SK-N-SH treated with all-trans-retinoic acid at 6 μM for 48 hours (cell line): ENCODE results near the gene ATP2B1.

Experiments
- ATAC-seq: fragments of 200-7000 bp; cut with Tn5 transposase; 3 replicates; pipeline ENCODE4 v1.9.1; 2020; ENCODE audit warnings: mild to moderate bottlenecking, moderate library complexity
- ARNTL ChIP-seq: fragments of 450-650 bp; formaldehyde crosslinking; IDR thresholded peaks from 2 replicates; pipeline ENCODE4 v1.5.0; 2020; ENCODE audit warnings: low read depth, mild to moderate bottlenecking, moderate library complexity, borderline replicate concordance
- BACH2 ChIP-seq: fragments of 250-450 bp; sonication (Bioruptor Pico); IDR thresholded peaks from 2 replicates; pipeline ENCODE4 v1.9.0; 2021; ENCODE audit warnings: mild to moderate bottlenecking, borderline replicate concordance
- CSDC2 ChIP-seq: fragments of 250-450 bp; sonication (Bioruptor Pico); IDR thresholded peaks from 2 replicates; pipeline ENCODE4 v1.5.0; 2020; ENCODE audit warnings: mild to moderate bottlenecking, moderate library complexity
- ESRRG ChIP-seq: fragments of 250-450 bp; sonication (Bioruptor Pico); IDR thresholded peaks from 2 replicates; pipeline ENCODE4 v1.6.1; 2021; ENCODE audit warnings: mild to moderate bottlenecking
- GLIS3 ChIP-seq: fragments of 250-450 bp; sonication (Bioruptor Pico); IDR thresholded peaks from 2 replicates; pipeline ENCODE4 v1.5.0; 2020; ENCODE audit warnings: mild to moderate bottlenecking, moderate library complexity
- ISL1 ChIP-seq: fragments of 250-450 bp; sonication (Bioruptor Pico); IDR thresholded peaks from 2 replicates; pipeline ENCODE4 v2.1.2; 2022; ENCODE audit warnings: mild to moderate bottlenecking, moderate library complexity
- OSR1 ChIP-seq: fragments of 250-450 bp; sonication (Bioruptor Pico); IDR thresholded peaks from 2 replicates; pipeline ENCODE4 v1.8.0; 2022; ENCODE audit warnings: moderate library complexity, mild to moderate bottlenecking, inconsistent platforms
- PPARA ChIP-seq: fragments of 250-450 bp; sonication (Bioruptor Pico); IDR thresholded peaks from 2 replicates; pipeline ENCODE4 v1.5.0; 2020; ENCODE audit warnings: mild to moderate bottlenecking, borderline replicate concordance
- TCF4 ChIP-seq: fragments of 250-450 bp; sonication (Bioruptor Pico); IDR thresholded peaks from 2 replicates; pipeline ENCODE4 v1.8.0; 2021; ENCODE audit warnings: mild to moderate bottlenecking, moderate library complexity, borderline replicate concordance
- ZFP3 ChIP-seq: fragments of 250-450 bp; sonication (Bioruptor Pico); IDR thresholded peaks from 2 replicates; pipeline ENCODE4 v1.5.0; 2020; ENCODE audit warnings: mild to moderate bottlenecking, moderate library complexity
- ZFP30 ChIP-seq: fragments of 450-650 bp; formaldehyde crosslinking; IDR thresholded peaks from 2 replicates; pipeline ENCODE4 v1.5.0; 2022; ENCODE audit warnings: mild to moderate bottlenecking, moderate library complexity
- ZNF565 ChIP-seq: fragments of 450-650 bp; formaldehyde crosslinking; conservative IDR thresholded peaks from 2 replicates; pipeline ENCODE4 v1.5.0; 2020; ENCODE audit warnings: low read depth, mild to moderate bottlenecking, moderate library complexity
- ZNF70 ChIP-seq: fragments of 450-650 bp; formaldehyde crosslinking; IDR thresholded peaks from 2 replicates; pipeline ENCODE4 v1.5.0; 2020; ENCODE audit warnings: mild to moderate bottlenecking, moderate library complexity
- ZNF8 ChIP-seq: fragments of 450-650 bp; formaldehyde crosslinking; IDR thresholded peaks from 2 replicates; pipeline ENCODE4 v1.5.0; 2020; ENCODE audit warnings: mild to moderate bottlenecking, moderate library complexity
- TF ChIP-seq, protein P1 (sequence below): fragments of 250-450 bp; sonication (Bioruptor Pico); IDR thresholded peaks from 2 replicates; pipeline ENCODE4 v1.5.0; 2020; ENCODE audit warnings: mild to moderate bottlenecking, moderate library complexity
- TF ChIP-seq, protein P2 (sequence below): fragments of 250-450 bp; sonication (Bioruptor Pico); IDR thresholded peaks from 2 replicates; pipeline ENCODE4 v1.8.0; 2020; ENCODE audit warnings: mild to moderate bottlenecking, moderate library complexity, borderline replicate concordance
- TF ChIP-seq, protein P3 (sequence below): fragments of 250-450 bp; sonication (Bioruptor Pico); IDR thresholded peaks from 2 replicates; pipeline ENCODE4 v1.5.1; 2021; ENCODE audit warnings: mild to moderate bottlenecking, moderate library complexity
- TF ChIP-seq, protein P4 (sequence below): fragments of 250-450 bp; sonication (Bioruptor Pico); IDR thresholded peaks from 2 replicates; pipeline ENCODE4 v1.5.1; 2020; ENCODE audit warnings: low read depth, mild to moderate bottlenecking, moderate library complexity
- TF ChIP-seq, protein P5 (sequence below): fragments of 250-450 bp; sonication (Bioruptor Pico); IDR thresholded peaks from 2 replicates; pipeline ENCODE4 v1.8.0; 2021; ENCODE audit warnings: low read depth, mild to moderate bottlenecking, moderate library complexity, borderline replicate concordance

Gene ATP2B1

DNA sequence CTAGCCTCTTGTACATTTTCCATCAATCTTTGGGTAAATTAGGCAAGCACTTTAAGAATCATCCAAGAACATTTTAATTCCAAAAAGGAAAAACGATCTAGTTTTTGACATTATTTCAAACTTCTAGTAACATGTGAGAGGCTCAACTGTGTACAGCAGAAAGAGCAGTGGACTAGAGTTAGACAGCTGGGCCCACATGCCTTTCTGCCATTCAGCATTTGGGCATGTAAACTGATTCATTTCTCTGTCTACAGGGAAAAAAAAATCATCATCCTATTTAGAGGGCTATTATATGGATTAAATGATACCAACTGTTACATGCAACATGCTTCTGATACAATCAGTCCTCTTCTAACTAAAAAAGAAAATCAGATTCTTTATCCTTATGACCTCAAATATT lies 17.7 kb downstream of the ATP2B1 start:
- TF ChIP-seq, protein P1, sequence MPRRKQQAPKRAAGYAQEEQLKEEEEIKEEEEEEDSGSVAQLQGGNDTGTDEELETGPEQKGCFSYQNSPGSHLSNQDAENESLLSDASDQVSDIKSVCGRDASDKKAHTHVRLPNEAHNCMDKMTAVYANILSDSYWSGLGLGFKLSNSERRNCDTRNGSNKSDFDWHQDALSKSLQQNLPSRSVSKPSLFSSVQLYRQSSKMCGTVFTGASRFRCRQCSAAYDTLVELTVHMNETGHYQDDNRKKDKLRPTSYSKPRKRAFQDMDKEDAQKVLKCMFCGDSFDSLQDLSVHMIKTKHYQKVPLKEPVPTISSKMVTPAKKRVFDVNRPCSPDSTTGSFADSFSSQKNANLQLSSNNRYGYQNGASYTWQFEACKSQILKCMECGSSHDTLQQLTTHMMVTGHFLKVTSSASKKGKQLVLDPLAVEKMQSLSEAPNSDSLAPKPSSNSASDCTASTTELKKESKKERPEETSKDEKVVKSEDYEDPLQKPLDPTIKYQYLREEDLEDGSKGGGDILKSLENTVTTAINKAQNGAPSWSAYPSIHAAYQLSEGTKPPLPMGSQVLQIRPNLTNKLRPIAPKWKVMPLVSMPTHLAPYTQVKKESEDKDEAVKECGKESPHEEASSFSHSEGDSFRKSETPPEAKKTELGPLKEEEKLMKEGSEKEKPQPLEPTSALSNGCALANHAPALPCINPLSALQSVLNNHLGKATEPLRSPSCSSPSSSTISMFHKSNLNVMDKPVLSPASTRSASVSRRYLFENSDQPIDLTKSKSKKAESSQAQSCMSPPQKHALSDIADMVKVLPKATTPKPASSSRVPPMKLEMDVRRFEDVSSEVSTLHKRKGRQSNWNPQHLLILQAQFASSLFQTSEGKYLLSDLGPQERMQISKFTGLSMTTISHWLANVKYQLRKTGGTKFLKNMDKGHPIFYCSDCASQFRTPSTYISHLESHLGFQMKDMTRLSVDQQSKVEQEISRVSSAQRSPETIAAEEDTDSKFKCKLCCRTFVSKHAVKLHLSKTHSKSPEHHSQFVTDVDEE (CRISPR knock-in tag), result no peak
- no peak for TF ChIP-seq ARNTL (CRISPR knock-in tag)
- TF ChIP-seq BACH2, result no peak
- no peak for TF ChIP-seq ZFP30 (CRISPR knock-in tag)
- TF ChIP-seq ZNF70 (CRISPR knock-in tag), result no peak
- no peak for TF ChIP-seq ZFP3 (CRISPR knock-in tag)
- TF ChIP-seq, protein P2, sequence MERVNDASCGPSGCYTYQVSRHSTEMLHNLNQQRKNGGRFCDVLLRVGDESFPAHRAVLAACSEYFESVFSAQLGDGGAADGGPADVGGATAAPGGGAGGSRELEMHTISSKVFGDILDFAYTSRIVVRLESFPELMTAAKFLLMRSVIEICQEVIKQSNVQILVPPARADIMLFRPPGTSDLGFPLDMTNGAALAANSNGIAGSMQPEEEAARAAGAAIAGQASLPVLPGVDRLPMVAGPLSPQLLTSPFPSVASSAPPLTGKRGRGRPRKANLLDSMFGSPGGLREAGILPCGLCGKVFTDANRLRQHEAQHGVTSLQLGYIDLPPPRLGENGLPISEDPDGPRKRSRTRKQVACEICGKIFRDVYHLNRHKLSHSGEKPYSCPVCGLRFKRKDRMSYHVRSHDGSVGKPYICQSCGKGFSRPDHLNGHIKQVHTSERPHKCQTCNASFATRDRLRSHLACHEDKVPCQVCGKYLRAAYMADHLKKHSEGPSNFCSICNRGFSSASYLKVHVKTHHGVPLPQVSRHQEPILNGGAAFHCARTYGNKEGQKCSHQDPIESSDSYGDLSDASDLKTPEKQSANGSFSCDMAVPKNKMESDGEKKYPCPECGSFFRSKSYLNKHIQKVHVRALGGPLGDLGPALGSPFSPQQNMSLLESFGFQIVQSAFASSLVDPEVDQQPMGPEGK (CRISPR knock-in tag), result no peak
- TF ChIP-seq, protein P3, sequence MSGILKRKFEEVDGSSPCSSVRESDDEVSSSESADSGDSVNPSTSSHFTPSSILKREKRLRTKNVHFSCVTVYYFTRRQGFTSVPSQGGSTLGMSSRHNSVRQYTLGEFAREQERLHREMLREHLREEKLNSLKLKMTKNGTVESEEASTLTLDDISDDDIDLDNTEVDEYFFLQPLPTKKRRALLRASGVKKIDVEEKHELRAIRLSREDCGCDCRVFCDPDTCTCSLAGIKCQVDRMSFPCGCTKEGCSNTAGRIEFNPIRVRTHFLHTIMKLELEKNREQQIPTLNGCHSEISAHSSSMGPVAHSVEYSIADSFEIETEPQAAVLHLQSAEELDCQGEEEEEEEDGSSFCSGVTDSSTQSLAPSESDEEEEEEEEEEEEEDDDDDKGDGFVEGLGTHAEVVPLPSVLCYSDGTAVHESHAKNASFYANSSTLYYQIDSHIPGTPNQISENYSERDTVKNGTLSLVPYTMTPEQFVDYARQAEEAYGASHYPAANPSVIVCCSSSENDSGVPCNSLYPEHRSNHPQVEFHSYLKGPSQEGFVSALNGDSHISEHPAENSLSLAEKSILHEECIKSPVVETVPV (CRISPR knock-in tag), result no peak
- TF ChIP-seq ZNF8 (CRISPR knock-in tag), result no peak
- TF ChIP-seq ISL1 (CRISPR knock-in tag), result no peak
- no peak for ATAC-seq

DNA sequence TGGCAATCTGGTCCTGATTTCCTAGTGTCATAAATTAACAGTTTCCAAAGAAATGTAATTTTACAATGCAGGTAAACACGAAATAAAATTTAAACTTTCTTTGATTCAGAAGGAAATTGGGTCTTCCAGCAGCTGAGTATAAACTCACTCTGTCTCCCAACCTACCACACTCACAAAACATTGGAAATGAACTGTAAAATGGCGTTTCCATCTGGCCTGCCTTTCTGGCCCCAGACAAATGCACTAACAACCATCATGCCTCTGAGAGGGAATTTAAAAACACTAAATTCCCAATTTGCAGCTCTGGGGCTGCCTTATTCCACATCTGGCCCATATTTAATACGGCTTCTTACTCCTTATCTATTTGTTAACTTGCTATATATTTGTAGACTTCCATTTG lies 19.3 kb downstream of the ATP2B1 start:
- TF ChIP-seq, protein P3 (CRISPR knock-in tag), result no peak
- TF ChIP-seq GLIS3 (no peak), ZFP30 (CRISPR knock-in tag) (no peak), CSDC2 (CRISPR knock-in tag) (no peak), ZNF565 (CRISPR knock-in tag) (no peak), TCF4 (CRISPR knock-in tag) (no peak), PPARA (no peak)
- no peak for ATAC-seq

DNA sequence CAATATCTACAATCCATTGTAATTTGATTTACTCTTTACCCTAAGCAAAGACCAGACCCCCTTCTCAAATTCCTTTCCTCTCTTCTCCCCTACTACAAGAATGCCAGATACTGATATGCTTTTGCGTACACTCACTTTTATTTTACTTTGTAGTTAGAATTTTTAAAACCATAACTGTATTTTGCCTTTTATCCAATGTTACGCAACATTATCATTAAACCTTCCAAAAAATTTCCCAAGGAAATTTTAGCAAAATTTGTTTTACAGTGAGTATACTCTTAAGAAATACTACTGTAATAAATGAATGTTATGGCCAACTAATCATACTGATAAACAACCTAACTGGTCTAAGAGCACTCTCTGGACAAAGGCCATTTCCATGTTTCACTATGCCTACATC lies 22.3 kb downstream of the ATP2B1 start:
- TF ChIP-seq ZFP3 (CRISPR knock-in tag), result no peak
- no peak for TF ChIP-seq TCF4 (CRISPR knock-in tag)
- TF ChIP-seq, protein P4, sequence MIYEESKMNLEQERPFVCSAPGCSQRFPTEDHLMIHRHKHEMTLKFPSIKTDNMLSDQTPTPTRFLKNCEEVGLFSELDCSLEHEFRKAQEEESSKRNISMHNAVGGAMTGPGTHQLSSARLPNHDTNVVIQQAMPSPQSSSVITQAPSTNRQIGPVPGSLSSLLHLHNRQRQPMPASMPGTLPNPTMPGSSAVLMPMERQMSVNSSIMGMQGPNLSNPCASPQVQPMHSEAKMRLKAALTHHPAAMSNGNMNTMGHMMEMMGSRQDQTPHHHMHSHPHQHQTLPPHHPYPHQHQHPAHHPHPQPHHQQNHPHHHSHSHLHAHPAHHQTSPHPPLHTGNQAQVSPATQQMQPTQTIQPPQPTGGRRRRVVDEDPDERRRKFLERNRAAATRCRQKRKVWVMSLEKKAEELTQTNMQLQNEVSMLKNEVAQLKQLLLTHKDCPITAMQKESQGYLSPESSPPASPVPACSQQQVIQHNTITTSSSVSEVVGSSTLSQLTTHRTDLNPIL (CRISPR knock-in tag), result no peak
- TF ChIP-seq, protein P1 (CRISPR knock-in tag), result no peak
- TF ChIP-seq CSDC2 (CRISPR knock-in tag), result no peak
- TF ChIP-seq ISL1 (CRISPR knock-in tag), result no peak
- no peak for TF ChIP-seq ARNTL (CRISPR knock-in tag)
- no peak for TF ChIP-seq ESRRG
- TF ChIP-seq BACH2, result no peak
- TF ChIP-seq OSR1 (CRISPR knock-in tag), result no peak
- TF ChIP-seq, protein P5, sequence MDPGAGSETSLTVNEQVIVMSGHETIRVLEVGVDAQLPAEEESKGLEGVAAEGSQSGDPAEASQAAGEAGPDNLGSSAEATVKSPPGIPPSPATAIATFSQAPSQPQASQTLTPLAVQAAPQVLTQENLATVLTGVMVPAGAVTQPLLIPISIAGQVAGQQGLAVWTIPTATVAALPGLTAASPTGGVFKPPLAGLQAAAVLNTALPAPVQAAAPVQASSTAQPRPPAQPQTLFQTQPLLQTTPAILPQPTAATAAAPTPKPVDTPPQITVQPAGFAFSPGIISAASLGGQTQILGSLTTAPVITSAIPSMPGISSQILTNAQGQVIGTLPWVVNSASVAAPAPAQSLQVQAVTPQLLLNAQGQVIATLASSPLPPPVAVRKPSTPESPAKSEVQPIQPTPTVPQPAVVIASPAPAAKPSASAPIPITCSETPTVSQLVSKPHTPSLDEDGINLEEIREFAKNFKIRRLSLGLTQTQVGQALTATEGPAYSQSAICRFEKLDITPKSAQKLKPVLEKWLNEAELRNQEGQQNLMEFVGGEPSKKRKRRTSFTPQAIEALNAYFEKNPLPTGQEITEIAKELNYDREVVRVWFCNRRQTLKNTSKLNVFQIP (CRISPR knock-in tag), result no peak
- no peak for ATAC-seq
